ENCODE measurements around the gene IGF1R. TPM values are rescaled to one million over a fixed set of nuclear protein-coding genes. Genes with fewer than 3 reads are reported as not detected.

Gene IGF1R
- total and polyA plus RNA-seq, 8 donors = 8.1 to 50.3 (median 36.0) TPM

DNA sequence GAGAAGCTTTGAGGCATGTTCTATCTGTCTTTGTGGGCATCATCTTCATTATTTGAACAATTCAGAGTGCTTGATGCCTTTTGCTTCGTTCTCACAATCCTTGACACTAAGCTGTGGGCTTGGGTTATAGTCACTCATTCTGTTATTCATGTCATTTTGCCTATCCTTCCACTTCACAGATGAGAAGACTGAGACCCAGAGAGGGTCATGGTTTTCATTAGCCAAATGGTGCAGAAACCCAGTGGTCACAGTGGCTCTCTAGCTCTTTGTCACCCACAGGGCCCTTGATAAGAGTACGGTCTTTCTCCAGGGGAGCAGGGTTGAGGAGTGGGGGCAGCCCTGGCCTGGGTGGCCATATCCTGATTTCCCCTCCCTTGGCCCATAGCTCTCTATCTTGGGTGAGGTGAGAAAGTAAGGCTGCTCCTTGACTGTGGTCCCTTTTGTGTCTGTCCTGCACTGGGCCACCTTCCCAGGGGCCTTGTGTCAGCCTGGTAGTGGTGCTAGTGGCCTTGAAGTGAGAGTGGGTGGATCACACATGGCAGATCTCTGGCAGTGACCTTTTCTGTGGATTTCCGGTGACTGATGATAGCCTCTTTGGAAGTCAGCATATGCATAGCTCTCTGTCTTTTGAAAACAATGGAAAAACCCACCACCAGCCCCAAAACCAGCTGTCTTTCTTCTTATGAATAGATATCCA lies 130.1 kb downstream of the IGF1R start:
- Histone ChIP-seq H3K36me3 (no peaks in the 10 kb centered on the region), H3K9me3 (no peaks in the 10 kb centered on the region), H3K27me3 (no peaks in the 10 kb centered on the region), H3K4me3 (no peak overlapping the region), H3K27ac (peak overlapping the region in 1 of 4 donors; percentile 61), H3K4me1 (peaks cover 38 to 55% (median 49%) of the 10 kb centered on the region in 3 donors)
- TF ChIP-seq, protein P1, sequence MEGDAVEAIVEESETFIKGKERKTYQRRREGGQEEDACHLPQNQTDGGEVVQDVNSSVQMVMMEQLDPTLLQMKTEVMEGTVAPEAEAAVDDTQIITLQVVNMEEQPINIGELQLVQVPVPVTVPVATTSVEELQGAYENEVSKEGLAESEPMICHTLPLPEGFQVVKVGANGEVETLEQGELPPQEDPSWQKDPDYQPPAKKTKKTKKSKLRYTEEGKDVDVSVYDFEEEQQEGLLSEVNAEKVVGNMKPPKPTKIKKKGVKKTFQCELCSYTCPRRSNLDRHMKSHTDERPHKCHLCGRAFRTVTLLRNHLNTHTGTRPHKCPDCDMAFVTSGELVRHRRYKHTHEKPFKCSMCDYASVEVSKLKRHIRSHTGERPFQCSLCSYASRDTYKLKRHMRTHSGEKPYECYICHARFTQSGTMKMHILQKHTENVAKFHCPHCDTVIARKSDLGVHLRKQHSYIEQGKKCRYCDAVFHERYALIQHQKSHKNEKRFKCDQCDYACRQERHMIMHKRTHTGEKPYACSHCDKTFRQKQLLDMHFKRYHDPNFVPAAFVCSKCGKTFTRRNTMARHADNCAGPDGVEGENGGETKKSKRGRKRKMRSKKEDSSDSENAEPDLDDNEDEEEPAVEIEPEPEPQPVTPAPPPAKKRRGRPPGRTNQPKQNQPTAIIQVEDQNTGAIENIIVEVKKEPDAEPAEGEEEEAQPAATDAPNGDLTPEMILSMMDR (IDR thresholded peaks at IDR 0.05) = no peak
- intact Hi-C loops (cut with DNase I) = loop anchor here in 2 of 3 donors (10.0 kb wide), 2 partner anchors 114 to 276 kb away; no protein-coding TSS in a partner anchor
- DNase-seq = no peak
- WGBS, 2 donors = 71 to 75% methylated on average over 3 of the region's 3 CpGs
- peak in 3 of 4 donors; percentile 13 to 25 (median 15) for ATAC-seq
- no peak for FAIRE-seq

DNA sequence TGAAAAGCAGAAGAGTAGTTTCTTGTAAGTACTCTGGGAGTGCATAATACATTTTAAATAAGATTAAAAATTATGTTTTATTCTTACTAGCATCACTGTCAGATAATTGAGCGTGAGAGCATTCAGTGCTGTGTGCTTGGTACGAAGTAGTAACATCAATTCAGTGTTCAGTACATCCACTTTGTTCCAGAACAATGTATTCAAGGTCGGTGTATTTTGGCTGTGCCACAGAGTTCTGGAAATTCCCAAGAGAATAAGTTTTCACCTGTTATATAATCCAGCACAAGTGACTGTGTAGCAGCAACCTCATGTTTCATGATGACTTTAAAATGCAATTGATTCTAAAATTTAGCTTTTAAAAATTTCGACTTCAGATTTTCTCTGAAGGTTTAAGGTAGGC lies 130.6 kb downstream of the IGF1R start:
- ATAC-seq = peak; percentile 48 to 63 (median 54)
- TF ChIP-seq, protein P1 (IDR thresholded peaks at IDR 0.05) = no peak
- H3K36me3 ChIP-seq = no peaks in the 10 kb centered on the region
- 33 to 47% methylated on average over 4 of the region's 4 CpGs for WGBS, 2 donors
- no peak for FAIRE-seq
- intact Hi-C loops (cut with DNase I) = loop anchor here in 2 of 3 donors (10.0 kb wide), 2 partner anchors 114 to 276 kb away; no protein-coding TSS in a partner anchor
- peaks cover 38 to 55% (median 49%) of the 10 kb centered on the region in 3 donors for H3K4me1 ChIP-seq
- no peak for DNase-seq
- peak overlapping the region in 3 of 4 donors; percentile 10 to 61 (median 19) for H3K27ac ChIP-seq
- no peak overlapping the region for H3K4me3 ChIP-seq
- H3K27me3 ChIP-seq = no peaks in the 10 kb centered on the region
- no peaks in the 10 kb centered on the region for H3K9me3 ChIP-seq

DNA sequence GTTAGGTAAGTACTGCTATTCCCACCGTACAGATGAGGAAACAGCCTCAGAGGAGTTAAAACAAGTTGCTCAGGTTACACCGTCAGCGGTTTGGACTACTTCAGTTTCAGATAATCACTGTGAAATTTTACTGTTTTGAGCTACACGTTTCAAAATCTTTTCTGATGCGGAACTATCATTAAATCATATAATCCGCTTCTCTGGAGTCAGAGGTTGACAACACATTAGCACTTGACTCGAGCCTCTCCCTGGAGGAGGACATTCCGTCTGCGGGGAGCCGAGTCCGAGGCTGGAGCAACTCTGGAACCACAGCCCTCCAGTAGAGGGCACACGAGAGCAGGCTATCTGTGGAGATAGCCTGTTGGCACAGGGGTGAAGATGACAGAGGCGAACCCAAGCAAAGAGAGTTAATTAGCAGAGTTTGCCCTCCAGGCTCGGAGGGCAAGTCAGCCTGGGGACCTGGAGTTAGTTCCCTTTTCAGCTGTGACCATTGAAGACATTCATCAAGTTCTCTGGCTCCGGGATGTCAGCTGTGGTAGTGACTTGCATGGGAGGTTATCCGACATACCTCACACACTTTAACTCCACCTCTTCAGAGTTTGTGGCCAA lies 131.2 kb downstream of the IGF1R start:
- intact Hi-C loops (cut with DNase I) = loop anchor here in 2 of 3 donors (10.0 kb wide), 2 partner anchors 115 to 275 kb away; no protein-coding TSS in a partner anchor
- FAIRE-seq = no peak
- H3K9me3 ChIP-seq = no peaks in the 10 kb centered on the region

DNA sequence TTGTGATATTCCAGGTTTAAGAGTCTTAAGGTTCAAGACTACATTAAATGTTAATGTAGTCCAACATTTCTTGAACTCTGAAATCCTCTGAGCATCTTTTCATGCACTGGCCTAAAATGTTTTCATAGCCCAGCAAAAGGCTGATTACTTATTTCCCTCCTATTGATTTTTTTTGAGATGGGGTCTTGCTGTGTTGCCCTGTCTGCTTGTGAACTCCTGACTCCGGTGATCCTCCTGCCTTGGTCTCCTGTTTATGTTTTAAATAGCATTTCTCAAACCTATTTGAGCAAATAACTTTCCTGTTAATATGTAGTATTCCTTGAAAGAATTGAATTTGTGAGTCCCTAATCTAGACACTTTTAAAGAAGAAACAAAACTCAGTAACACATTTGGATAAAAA lies 133.5 kb downstream of the IGF1R start:
- FAIRE-seq = no peak

More for the DNA sequence above, 131.2 kb downstream of the IGF1R start:
- peak overlapping the region in 3 of 4 donors; percentile 10 to 61 (median 19) for H3K27ac ChIP-seq
- H3K4me3 ChIP-seq = no peak overlapping the region
- H3K27me3 ChIP-seq = no peaks in the 10 kb centered on the region
- DNase-seq (peak; percentile 68 to 92 (median 77)), ATAC-seq (peak; percentile 82 to 92 (median 85))
- WGBS, 2 donors = 8 to 20% methylated on average over 16 of the region's 16 CpGs
- TF ChIP-seq, protein P1 (IDR thresholded peaks at IDR 0.05) = peak; percentile 80 to 90 (median 83)
- H3K36me3 ChIP-seq = no peaks in the 10 kb centered on the region
- peaks cover 38 to 55% (median 52%) of the 10 kb centered on the region in 3 donors for H3K4me1 ChIP-seq

More for the DNA sequence above, 133.5 kb downstream of the IGF1R start:
- DNase-seq (no peak), ATAC-seq (no peak)
- Histone ChIP-seq H3K36me3 (no peaks in the 10 kb centered on the region), H3K27ac (no peak overlapping the region), H3K27me3 (no peaks in the 10 kb centered on the region), H3K4me1 (peaks cover 54 to 57% (median 56%) of the 10 kb centered on the region in 3 donors), H3K9me3 (no peaks in the 10 kb centered on the region), H3K4me3 (no peak overlapping the region)
- TF ChIP-seq, protein P1 (IDR thresholded peaks at IDR 0.05) = no peak
- intact Hi-C loops (cut with DNase I) = no loop called here
- WGBS, 2 donors = 97 to 100% methylated on average over 1 of the region's 1 CpG

Measured in pancreas (tissue), 10 donors.